GM19328 (cell line): Measurements from ENCODE around the gene CCDC127.

Experiments
- ATAC-seq: cut with Tn5 transposase; IDR thresholded peaks from one replicate; pipeline ENCODE4 v1.9.1; 2021; ENCODE audit warnings: mild to moderate bottlenecking, moderate library complexity; ENCODE audit not compliant: unreplicated experiment

Gene CCDC127

DNA sequence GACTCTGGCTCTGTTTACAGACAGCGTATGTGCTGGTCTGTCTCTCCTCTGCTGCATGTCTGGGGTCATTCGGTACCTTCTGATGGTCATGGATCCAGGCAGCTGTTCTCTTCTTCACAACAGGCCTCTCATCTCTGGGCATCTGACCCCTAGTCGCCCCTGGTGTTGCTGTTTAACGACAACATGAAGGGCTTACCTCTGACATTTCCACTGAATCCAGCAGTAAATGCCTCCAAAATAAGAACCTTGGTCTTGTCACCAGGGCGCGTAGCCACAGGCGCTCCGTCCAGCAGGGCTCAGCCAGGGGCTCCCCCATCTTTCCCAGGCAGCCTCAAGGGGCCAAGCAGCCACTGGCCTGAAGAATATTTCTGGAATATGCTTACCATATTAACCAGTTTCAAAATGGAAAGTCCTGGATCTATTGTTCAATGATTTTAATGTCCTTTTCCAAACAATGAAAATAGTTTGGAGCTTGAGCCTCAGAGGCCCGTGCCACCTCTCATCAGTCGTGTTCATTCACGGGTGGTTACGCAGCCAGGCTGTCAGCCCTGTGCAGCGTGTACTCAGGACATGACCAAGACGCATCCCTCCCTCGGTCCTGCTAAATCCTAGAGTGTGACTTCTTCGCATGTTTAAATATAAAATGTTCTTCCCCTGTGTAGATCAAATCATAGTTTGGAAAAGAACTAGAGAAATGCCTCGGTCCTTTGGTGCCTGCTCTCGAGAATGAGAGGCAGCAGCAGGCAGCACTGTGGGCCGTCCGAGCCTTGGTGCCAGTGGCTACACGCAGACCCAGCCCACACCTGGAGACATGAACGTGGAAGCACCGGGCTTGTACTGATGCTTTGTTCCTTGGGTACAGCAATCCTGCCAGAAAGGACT lies 56.8 kb downstream of the CCDC127 start:
- no peak for ATAC-seq

DNA sequence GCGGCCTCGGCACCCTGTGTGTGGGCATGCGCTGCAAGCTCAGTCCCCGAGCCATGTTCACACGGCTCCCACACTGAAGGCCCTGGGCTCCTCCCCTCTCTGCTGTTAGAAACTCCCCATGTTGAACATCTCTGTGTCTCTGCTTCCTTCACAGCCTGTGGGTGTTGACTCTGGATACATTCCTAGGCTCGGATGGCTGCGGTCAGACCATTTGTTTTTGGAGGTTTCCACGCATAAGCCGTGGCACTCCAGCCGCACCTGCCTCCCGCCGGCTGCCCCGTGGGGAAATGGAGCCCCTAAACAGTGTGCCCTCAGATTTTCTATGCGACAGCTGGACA lies 57.8 kb downstream of the CCDC127 start:
- no peak for ATAC-seq

DNA sequence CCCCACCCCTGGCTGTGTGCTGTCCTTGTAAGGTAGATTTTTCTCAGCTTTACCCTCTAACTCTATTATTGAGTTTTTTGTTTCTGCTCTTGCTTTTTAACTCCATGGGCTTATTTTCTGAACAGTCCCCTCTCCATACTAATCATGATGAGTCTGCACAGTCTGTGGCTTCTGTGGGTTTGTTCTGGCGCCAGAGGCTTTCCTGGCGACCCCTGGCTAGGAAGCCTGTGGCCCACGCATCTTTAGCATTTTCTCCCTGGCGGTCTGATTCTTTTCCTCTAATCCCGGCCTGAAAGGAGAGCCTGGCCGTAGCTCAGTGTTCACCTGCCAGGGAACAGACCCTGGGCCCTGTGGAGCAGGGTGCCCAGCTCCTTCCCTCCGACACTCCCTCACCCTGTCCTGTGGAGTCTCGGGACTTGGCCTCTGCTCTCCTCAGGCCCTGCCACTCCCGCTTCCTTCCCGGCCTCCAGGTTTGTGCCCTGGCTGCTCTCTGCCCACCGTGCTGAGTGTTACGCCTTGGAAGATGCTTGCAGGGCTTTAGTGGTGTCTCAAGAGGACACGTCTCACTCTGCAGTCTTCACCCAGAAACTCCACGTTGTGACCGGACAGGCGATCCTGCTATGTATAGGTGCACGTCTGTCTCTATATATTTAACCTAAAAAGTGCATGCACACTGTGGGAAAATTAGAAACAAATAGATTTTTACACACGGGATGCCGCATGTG lies 58.3 kb downstream of the CCDC127 start:
- no peak for ATAC-seq

DNA sequence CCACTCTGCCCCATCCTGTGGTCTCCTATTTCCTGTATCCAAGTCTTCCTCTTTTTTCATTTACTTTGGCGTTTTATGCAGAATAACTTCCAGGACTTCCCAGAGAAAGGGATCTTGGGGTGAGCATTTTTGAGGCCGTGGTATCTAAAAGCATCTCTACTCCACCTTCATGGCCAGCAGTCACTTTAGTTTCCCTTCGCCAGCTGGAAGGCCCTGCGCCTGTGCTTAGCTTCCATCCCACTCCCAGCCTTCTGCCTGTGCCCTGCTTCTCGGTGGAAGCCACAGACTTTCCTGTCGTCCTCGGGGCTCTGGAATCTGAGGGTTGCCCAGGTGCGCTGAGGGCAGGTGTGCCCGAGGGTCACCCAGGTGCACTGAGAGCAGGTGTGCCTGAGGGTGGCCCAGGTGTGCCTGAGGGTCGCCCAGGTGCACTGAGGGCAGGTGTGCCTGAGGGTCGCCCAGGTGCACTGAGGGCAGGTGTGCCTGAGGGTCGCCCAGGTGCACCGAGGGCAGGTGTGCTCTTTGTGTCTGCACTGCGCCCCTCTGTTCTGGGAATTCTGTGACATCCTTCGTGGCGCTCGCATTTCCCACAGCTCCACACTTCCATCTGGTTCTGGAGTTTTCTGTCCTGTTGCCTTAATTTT lies 59.0 kb downstream of the CCDC127 start:
- ATAC-seq, result no peak

DNA sequence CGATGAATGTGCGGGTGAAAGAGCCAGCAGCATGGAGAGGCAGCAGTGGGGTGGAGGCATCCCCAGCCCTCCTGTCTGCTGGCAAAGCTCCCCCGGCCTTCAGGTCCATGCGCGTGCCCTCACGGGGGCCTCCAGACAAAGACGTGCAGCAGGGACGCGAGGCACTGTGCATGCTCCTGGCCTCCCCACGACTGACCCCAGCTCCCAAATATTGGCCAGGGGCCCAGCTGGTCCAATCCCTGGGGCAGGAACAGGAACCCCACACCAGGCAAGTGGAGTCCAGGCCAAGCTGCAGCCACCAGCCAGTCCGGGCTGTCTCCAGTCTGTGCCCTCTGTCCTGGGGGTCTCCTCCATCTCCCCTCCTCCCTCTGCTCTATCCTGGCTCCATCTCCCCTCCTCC lies 60.2 kb downstream of the CCDC127 start:
- ATAC-seq, result no peak

DNA sequence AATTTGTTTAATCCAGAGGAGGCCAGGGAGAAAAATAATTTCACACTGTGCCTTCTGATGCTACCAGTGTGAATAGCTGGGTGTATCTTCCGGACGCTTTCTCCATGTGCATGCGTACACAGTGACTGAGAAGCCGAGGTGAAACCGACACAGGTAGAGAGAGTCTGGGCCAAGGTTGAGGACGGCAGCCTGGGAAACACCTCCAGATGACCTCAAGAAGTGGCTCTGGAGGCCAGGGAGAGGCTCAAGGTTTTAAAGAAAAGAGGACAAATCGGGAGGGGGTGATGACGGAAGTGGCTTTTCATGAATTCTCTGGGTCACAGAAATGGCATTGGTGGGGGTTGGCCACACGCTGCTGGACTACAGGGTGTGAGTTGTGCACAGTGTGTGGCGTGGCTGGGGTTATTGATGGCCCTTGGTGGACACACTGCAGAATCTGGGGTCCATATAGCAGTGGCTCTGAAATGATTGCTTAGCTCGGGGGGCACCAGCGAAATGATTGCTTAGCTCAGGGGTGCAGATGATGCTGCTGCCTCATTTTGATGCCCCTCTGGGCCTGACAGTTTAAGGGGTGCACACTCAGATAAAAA lies 60.7 kb downstream of the CCDC127 start:
- no peak for ATAC-seq

DNA sequence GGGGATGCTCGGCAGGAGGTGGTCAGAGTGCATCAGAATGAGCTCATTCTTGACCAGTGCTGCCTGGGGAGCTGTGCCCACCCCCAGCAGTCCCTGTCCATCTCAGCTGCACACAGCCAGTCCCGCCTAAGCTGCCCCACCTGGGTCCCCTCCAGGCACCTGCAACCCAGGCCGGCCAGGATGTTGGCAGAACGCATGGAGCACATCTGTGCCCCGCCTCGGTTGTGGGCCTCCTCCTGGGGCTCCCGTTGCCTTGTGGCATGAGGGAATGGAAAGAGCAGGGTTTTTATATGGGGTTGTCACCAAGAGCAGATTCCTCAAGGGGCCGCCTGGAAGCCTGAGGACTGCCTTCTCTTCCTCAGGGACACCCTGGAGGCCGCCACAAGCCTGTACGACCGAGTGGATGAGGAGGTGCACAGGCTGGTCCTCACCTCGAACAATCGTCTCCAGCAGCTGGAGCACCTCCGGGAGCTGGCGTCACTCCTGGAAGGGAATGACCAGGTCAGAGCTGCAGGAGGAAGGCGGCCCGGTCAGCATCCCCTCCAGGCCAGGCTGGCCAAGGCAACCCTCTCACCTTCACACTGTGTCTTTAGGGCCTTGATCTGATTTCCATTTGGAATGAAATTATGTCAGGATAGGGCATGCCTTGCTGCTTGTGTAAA lies 61.4 kb downstream of the CCDC127 start:
- ATAC-seq, result no peak

DNA sequence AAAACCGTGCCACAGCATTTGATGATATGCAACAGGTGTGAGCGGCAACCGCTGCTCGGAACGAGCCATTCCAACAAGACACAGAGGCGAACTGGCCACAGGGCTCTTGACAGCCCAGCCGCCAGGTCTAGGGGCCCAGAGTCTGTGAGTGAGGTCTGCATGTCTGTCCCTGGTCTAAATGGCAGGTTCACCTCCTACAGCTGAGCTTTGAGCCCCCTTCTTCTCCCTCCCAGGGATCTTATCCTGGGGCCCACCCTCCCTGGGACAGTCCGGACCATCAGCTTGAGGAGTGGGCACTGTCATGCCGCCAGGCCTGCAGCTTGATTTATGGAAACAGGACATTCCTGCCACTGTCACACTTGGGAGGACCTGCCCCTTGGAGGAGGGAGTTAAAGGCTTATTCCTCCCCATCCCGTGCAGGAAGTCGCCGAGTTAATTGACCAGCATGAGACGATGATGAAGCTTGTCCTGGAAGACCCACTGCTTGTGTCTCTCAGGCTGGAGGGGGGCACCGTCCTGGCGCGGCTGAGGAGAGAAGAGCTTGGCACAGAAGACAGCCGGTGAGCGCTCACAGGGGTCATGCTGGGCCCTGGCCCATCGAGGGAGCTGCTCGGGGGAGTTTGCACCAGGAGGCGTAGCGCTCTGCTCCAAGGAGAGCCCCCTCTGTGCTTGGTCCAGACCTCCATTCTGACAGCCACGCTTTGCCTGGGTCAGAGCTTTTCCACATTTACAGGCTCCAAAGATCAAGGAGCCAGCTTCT lies 62.1 kb downstream of the CCDC127 start:
- no peak for ATAC-seq

DNA sequence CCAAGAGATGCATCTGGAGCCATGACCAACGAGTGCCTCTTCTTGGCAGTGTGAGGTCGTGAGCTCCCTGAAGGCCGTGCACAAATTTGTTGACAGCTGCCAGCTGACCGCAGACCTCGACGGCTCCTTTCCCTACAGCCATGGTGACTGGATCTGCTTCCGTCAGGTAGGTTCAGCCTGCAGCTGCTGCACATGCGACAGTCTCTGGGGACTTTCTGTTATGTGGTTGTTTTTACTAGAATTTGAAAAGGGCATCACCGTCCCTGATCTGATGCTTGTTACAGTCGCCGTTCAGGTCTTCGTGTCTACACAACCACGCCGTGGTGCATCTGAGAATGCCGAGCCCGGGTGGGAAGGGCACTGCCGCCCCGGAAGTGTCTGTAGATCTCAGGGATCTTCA lies 63.1 kb downstream of the CCDC127 start:
- ATAC-seq, result no peak

DNA sequence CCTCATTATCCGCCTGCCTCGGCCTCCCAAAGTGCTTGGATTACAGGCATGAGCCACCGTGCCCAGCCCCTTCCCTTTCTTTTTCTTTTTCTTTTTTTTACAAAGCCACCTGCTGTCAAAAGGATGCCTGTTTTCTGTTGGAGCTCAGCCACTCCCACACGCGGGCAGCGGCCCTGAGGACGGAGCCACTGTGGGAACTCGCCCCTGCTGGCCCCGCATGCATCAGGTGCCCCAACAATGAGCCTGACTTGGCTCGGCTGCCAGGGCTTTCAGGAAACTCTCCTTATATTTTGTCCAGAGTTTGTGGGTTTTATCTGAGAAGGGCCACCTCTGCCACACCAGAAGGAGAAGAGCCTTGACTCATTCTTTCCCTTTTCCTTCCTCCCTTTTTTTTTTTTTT lies 63.7 kb downstream of the CCDC127 start:
- no peak for ATAC-seq

DNA sequence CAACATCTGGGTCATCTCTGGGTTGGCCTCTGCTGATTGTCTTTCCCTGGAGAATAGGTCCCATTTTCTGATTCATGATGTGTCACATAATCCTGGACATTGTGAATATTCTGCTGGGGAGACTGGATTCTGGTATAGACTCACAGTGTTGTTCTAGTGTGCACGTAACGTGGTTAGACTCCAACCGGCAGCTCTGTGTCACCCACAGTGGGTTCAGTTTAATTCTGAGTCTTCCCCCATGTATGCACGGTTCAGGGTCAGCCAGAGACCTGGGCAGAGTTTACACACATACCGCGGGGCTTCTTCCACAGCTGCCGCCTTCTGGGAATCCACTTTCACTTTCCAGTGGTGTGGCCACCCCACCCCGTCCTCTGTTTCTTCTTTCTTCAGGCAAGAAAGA lies 64.7 kb downstream of the CCDC127 start:
- no peak for ATAC-seq

DNA sequence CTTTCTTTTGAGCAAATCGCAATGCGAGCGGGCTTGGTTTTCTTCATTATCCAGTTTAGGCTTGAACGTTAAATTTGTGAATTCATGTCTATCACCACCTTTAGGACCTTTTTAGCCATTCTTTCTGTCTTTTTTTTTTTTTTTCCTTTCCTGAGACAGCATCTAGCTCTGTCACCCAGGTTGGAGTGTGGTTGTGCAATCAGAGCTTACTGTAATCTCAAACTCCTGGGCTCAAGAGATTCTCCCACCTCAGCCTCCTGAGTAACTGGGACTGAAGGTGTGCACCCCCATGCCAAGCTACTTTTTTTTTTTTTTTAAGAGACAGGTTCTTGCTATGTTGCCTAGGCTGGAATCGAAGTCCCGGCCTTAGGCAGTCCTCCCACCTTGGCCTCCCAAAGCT lies 65.9 kb downstream of the CCDC127 start:
- ATAC-seq, result no peak

DNA sequence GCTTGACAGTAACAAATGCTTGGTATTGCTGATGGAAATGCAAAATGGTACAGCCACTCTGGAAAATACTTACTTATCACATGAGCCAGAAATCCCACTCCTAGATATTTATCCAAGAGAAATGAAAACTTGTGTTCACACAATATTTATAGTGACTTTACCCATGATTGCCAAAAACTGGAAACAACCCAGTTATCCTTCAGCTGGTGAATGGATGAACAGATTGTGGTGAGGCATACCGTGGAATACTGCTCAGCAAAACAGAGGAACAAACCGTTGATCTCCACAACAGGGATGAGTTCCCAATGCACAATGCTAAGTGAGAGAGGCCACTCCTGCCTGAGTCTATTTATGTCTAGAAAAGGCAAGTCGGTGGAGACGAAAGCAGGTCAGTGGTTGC lies 67.2 kb downstream of the CCDC127 start:
- ATAC-seq, result no peak

DNA sequence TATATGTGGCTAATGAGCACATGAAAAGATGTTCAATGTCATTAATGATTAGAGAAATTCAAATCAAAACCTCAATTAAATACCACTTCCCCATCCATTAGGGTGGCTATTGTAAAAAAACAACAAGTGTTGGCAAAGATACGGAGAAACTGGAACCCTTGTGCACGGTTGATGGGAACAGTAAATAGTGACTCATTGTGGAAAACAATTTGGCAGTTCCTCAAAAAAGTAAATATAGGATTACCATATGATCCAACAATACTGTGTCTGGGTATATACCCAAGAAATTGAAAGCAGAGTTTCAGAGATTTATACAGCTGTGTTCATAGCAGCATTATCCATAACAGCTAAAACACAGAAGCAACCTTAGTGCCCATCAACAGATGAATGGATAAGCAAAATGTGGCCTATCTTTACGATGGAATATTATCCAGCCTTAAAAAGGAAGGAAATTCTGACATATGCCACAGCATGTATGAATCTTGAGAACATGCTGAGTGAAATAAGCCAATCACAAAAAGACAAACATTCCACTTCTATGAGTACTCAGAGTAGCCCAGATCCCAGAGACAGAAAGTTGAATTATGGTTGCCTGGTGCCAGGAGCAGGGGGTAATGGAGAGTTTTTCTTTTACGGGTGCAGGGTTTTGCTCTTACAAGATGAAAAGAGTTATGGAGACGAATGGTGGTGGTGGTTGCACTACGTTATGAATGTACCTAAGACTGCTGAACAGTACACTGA lies 68.0 kb downstream of the CCDC127 start:
- ATAC-seq, result no peak

DNA sequence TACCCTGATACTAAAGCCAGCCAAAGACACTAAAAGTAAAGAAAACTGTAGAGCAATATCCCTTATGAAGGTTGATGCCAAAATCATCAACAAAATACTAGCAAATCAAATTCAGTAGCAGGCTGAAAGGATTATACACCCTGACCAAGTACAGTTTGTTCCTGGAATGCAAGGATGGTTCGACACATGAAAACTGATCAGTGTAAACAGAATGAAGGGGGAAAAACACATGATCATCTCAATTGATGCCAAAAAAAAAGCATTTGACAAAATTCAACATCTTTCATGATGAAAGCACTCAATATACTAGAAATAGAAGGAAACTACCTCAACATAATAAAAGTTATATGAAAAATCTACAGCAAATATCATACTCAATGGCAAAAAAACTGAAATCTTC lies 70.2 kb downstream of the CCDC127 start:
- no peak for ATAC-seq
